GM18520 (cell line): ENCODE results near the gene ATP2C1.
A peak's percentile ranks its signal among the peaks of the same experiment; 100 is the strongest.
"Not testable (repeated sequence)": the region's sequence is repeated elsewhere in the genome, so short reads cannot be mapped to it uniquely, and the experiment has no call there.

Experiments
- ATAC-seq: cut with Tn5 transposase; IDR thresholded peaks from one replicate; pipeline ENCODE4 v1.9.1; 2021; ENCODE audit not compliant: unreplicated experiment

Gene ATP2C1

GRCh38 chr3:130893376-130894129, at the start of gene ATP2C1:
ATP2C1 (plus strand) TSS chr3:130894084; CDS start chr3:130894770, 686 bp downstream.
- peak; percentile 75 for ATAC-seq

GRCh38 chr3:130844462-130844861, 49.4 kb upstream of the ATP2C1 start:
- ATAC-seq = no peak

GRCh38 chr3:130846181-130846580, 47.7 kb upstream of the ATP2C1 start:
- no peak for ATAC-seq

- ATAC-seq = no peak
Observed at GRCh38 chr3:130849091-130849552, 44.8 kb upstream of the ATP2C1 start.

GRCh38 chr3:130850044-130850797, 43.7 kb upstream of the ATP2C1 start:
- peak; percentile 81 for ATAC-seq

GRCh38 chr3:130850843-130851242, 43.0 kb upstream of the ATP2C1 start:
- no peak for ATAC-seq

- no peak for ATAC-seq
Observed at GRCh38 chr3:130851277-130851676, 42.6 kb upstream of the ATP2C1 start.

GRCh38 chr3:130853581-130853980, 40.3 kb upstream of the ATP2C1 start:
- no peak for ATAC-seq

GRCh38 chr3:130854208-130854864, 39.5 kb upstream of the ATP2C1 start:
- ATAC-seq = peak; percentile 28

- ATAC-seq = peak; percentile 27
Observed at GRCh38 chr3:130857336-130858026, 36.4 kb upstream of the ATP2C1 start.

GRCh38 chr3:130862130-130862529, 31.8 kb upstream of the ATP2C1 start:
- ATAC-seq = not testable (repeated sequence)

- no peak for ATAC-seq
Observed at GRCh38 chr3:130865489-130865888, 28.4 kb upstream of the ATP2C1 start.

- ATAC-seq = no peak
Observed at GRCh38 chr3:130866327-130866726, 27.6 kb upstream of the ATP2C1 start.

- no peak for ATAC-seq
Observed at GRCh38 chr3:130870423-130870822, 23.5 kb upstream of the ATP2C1 start.

- no peak for ATAC-seq
Observed at GRCh38 chr3:130876594-130876993, 17.3 kb upstream of the ATP2C1 start.

- ATAC-seq = no peak
Observed at GRCh38 chr3:130878464-130878863, 15.4 kb upstream of the ATP2C1 start.

GRCh38 chr3:130889416-130889946, 4.4 kb upstream of the ATP2C1 start:
- no peak for ATAC-seq

GRCh38 chr3:130892759-130893375, 1.0 kb upstream of the ATP2C1 start:
- ATAC-seq = peak; percentile 29

GRCh38 chr3:130894130-130894985, 474 bp downstream of the ATP2C1 start:
- peak; percentile 7 for ATAC-seq

- ATAC-seq = no peak
Observed at GRCh38 chr3:130894986-130895280, 1.0 kb downstream of the ATP2C1 start.
